NT2/D1 (cell line): ENCODE measurements around the gene PTGER3.

Experiments
- SUZ12 ChIP-seq: IDR thresholded peaks from 2 replicates; pipeline ENCODE4 v1.6.1; 2011; ENCODE audit not compliant: insufficient read length, insufficient read depth; ENCODE audit errors: extremely low read depth
- YY1 ChIP-seq: IDR thresholded peaks from 2 replicates; pipeline ENCODE4 v1.6.1; 2011; ENCODE audit not compliant: insufficient read length, insufficient read depth
- ZNF274 ChIP-seq: IDR thresholded peaks from 2 replicates; pipeline ENCODE4 v1.6.1; 2011; ENCODE audit warnings: mild to moderate bottlenecking, low read depth, low read length

GRCh38 chr1:71089536-71090270 lies 42.1 kb upstream of the PTGER3 start:
- no peak for TF ChIP-seq YY1
- TF ChIP-seq SUZ12, result no peak
- no peak for TF ChIP-seq ZNF274
